Left ventricle myocardium inferior (tissue), 1 donor: ENCODE results near the gene C16orf87. TPM values are rescaled to one million over a fixed set of nuclear protein-coding genes. Genes with fewer than 3 reads are reported as not detected.

Experiments used
- DNase-seq: peaks from one replicate; pipeline ENCODE4 v3.0.0-alpha.2; 2020
- H3K27ac ChIP-seq: fragments of 200-600 bp; replicated peaks from 2 replicates; pipeline ENCODE4 v1.8.0; 2021
- H3K27me3 ChIP-seq: fragments of 200-600 bp; 2 replicates; pipeline ENCODE4 v1.8.0; 2021; ENCODE audit warnings: low read depth
- H3K36me3 ChIP-seq: fragments of 200-600 bp; 2 replicates; pipeline ENCODE4 v1.8.0; 2021
- H3K4me1 ChIP-seq: fragments of 200-600 bp; 2 replicates; pipeline ENCODE4 v1.8.0; 2021
- H3K4me3 ChIP-seq: fragments of 200-600 bp; 2 replicates; pipeline ENCODE4 v1.8.0; 2021; ENCODE audit warnings: mild to moderate bottlenecking, moderate library complexity
- H3K9me3 ChIP-seq: fragments of 200-600 bp; replicated peaks from 2 replicates; pipeline ENCODE4 v1.8.0; 2021
- intact Hi-C: fragments of 100-400 bp; cut with micrococcal nuclease; formaldehyde crosslinking; loops from one replicate; pipeline ENCODE4 v1.11.0; 2022
- total RNA-seq: library from RNA; stranded (reverse); fragmentation: NEBNext Ultra II Directional; extraction: Animal tissue kit (Norgen Biotek cat#: 25700); gene quantifications from one replicate; pipeline ENCODE4 v1.2.1, GENCODE V29; 2021
- TF ChIP-seq, protein P1 (sequence below): fragments of 200-600 bp; IDR thresholded peaks from 2 replicates; pipeline ENCODE4 v1.8.0; 2021; ENCODE audit warnings: antibody characterized with exemption, mild to moderate bottlenecking, borderline replicate concordance
- donor health status: DM: no; HTN: yes; CAD: no; lungs with severe emphysema.

The C16orf87 gene
- total RNA-seq, 1 donor from 2014 or later = 12.5 TPM

DNA sequence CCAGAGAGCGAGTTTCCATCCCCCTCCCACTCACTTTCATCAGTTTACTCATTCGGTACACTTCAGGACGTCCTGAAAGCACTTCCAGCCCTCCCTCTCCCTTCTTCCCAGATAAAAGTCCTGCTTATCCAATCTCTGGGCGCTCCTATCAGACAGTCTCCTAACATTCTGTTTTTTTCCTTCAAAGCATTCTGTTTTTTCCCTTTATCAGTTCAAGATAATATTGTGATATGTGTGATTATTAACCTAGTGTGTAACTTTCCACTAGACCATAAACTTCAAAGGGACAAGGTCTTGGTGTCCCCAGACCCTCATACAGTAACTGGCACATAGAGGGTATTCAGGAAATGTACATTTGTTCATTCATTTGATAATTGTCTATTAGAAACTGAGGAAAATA is 24.4 kb upstream of the C16orf87 start:
- H3K27me3 ChIP-seq = no peaks in the 10 kb centered on the region
- H3K4me3 ChIP-seq = no peak overlapping the region
- no peak for DNase-seq
- no peak overlapping the region for H3K27ac ChIP-seq
- TF ChIP-seq, protein P1, sequence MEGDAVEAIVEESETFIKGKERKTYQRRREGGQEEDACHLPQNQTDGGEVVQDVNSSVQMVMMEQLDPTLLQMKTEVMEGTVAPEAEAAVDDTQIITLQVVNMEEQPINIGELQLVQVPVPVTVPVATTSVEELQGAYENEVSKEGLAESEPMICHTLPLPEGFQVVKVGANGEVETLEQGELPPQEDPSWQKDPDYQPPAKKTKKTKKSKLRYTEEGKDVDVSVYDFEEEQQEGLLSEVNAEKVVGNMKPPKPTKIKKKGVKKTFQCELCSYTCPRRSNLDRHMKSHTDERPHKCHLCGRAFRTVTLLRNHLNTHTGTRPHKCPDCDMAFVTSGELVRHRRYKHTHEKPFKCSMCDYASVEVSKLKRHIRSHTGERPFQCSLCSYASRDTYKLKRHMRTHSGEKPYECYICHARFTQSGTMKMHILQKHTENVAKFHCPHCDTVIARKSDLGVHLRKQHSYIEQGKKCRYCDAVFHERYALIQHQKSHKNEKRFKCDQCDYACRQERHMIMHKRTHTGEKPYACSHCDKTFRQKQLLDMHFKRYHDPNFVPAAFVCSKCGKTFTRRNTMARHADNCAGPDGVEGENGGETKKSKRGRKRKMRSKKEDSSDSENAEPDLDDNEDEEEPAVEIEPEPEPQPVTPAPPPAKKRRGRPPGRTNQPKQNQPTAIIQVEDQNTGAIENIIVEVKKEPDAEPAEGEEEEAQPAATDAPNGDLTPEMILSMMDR = no peak
- peaks cover 5% of the 10 kb centered on the region for H3K4me1 ChIP-seq
- intact Hi-C loops = loop anchor here (10.0 kb wide), 1 partner anchor 49 kb away; no protein-coding TSS in a partner anchor
- H3K36me3 ChIP-seq = no peaks in the 10 kb centered on the region
- H3K9me3 ChIP-seq = no peaks in the 10 kb centered on the region

DNA sequence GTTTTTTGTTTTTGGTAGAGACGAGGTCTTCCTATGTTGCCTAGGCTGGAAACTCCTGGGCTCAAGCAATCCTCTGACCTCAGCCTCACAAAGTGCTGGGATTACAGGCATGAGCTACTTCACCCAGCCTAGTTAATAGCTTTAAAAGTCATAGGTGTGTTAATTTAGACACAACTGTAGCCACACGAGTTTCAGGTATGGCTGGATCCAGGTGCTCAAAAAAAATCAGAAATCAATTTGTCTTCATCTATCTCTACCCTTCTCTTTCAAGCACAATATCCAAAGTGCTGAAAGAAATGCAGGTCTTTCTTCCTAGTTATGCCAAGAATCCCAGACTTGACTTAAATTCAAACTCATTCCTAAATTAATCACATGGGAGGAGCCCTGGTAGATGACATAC is 23.9 kb upstream of the C16orf87 start:
- Histone ChIP-seq H3K4me1 (peaks cover 5% of the 10 kb centered on the region), H3K27me3 (no peaks in the 10 kb centered on the region), H3K4me3 (no peak overlapping the region), H3K36me3 (no peaks in the 10 kb centered on the region), H3K27ac (no peak overlapping the region), H3K9me3 (no peaks in the 10 kb centered on the region)
- intact Hi-C loops = loop anchor here (10.0 kb wide), 1 partner anchor 50 kb away; no protein-coding TSS in a partner anchor
- no peak for DNase-seq
- TF ChIP-seq, protein P1 = no peak

DNA sequence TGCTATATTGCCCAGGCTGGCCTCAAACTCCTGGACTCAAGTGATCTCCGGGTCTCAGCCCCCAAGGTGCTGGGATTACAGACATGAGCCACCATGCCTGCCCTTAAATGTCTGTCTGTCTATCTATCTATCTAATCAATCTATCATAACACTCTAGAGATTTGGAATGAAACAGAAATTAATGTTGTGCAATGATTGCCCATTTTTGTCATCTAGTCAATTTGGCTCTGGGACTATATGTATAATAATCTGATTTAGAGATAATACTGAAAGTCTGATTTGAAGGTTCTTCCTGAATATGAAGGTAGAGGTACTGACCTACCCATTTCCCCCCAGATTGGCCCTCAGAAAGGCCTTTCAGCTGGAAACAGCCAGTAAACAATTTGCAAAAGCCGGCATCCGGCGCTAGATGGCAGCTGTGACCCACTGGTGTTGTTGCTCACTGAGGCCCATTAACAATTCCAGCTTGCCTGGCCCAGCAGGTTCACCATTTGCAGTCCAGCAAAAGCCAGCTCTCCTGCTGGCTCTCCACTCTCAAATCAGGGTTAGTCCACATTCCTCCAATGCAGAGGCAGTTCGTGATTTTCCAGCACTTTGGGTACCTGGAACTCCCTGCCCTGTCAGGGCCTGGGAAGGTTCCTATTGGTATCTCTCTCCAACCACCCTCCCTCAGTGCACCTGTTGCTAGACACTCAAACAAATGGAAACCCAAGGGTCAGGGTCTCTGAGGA is 22.9 kb upstream of the C16orf87 start:
- TF ChIP-seq, protein P1 = peak; percentile 90
- H3K9me3 ChIP-seq = no peaks in the 10 kb centered on the region
- H3K36me3 ChIP-seq = no peaks in the 10 kb centered on the region
- no peak overlapping the region for H3K4me3 ChIP-seq
- DNase-seq = peak; percentile 71
- no peak overlapping the region for H3K27ac ChIP-seq
- H3K27me3 ChIP-seq = no peaks in the 10 kb centered on the region
- H3K4me1 ChIP-seq = peaks cover 5% of the 10 kb centered on the region
- intact Hi-C loops = loop anchor here (10.0 kb wide), 1 partner anchor 51 kb away; no protein-coding TSS in a partner anchor

DNA sequence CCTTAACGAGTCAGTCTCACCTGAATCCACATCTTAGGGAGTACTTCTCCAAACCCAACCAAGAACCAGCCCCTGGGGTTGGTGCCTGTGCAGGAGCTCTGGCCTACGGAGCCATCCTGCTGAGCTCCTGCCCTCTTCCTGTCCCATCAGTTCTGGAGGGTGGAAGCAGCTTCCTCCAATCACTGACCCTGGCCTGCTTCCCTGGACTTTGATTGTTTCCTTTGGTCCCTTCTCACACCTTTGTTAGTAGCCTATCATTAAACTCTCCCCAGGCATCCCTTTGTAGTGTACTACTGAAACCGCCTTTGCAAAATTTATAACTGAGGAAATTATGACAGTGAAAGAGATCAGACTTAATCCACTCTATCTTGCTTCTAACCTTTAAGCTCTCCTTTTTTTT is 21.1 kb upstream of the C16orf87 start:
- H3K27me3 ChIP-seq = peaks cover 7% of the 10 kb centered on the region
- intact Hi-C loops = loop anchor here (10.0 kb wide), 1 partner anchor 53 kb away; no protein-coding TSS in a partner anchor
- no peaks in the 10 kb centered on the region for H3K36me3 ChIP-seq
- DNase-seq = no peak
- H3K9me3 ChIP-seq = no peaks in the 10 kb centered on the region
- TF ChIP-seq, protein P1 = no peak
- H3K27ac ChIP-seq = no peak overlapping the region
- no peak overlapping the region for H3K4me3 ChIP-seq
- H3K4me1 ChIP-seq = peaks cover under 1% of the 10 kb centered on the region

DNA sequence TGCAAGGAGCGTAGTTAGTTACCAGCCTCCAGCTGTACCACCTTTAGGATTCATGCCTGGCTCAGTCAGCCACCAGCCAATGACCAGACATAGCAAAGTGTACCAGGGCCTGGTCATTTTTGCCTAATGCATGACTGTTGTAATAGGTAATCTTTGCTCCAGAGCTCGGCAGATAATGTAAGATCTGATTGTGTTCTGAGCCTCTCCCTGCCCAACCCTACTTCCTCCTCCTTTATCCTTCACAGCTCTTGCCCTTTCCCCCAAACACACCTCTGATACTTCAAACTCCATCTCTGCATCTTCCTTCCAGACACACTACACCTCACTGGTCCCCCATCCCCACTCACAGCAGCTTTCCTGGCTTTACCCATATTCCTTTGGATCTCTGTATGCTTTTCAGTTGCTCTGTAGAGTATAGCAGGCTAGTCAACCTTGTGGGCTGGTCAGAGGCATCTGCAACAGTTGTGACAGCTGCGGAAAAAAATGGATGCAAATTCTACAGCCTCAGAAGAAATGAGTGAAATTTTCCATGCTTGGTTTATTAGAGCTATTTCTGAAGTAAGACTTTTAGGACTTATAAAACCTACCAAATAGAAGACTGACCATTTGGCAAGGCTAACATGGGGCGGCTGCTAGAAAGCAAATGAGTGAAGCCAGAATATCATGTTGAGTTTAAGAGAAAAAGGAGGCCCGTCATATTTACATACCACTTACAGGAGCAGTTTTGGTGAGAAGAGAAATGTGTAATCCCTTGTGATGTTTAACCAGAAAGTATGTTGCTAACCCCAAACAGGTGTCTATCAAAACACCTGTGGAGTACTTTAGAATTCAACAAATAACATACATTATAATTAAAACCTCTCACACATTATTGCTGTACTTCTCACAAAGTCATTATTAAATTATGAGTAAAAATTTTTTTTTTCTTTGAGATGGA is 19.9 kb upstream of the C16orf87 start:
- peaks cover 16% of the 10 kb centered on the region for H3K27me3 ChIP-seq
- H3K9me3 ChIP-seq = no peaks in the 10 kb centered on the region
- H3K4me3 ChIP-seq = no peak overlapping the region
- no peak for DNase-seq
- intact Hi-C loops = loop anchor here (10.0 kb wide), 1 partner anchor 54 kb away; no protein-coding TSS in a partner anchor
- H3K36me3 ChIP-seq = no peaks in the 10 kb centered on the region
- TF ChIP-seq, protein P1 = no peak
- no peaks in the 10 kb centered on the region for H3K4me1 ChIP-seq
- no peak overlapping the region for H3K27ac ChIP-seq
